Keratinocyte (primary cell): Measurements from ENCODE around the gene SRF. TPM values are rescaled to one million over a fixed set of nuclear protein-coding genes. Genes with fewer than 3 reads are reported as not detected.

Source experiments
- DNase-seq: peaks from one replicate; pipeline ENCODE4 v3.0.0-alpha.2; 2011; ENCODE audit warnings: low read depth, missing footprints, low spot score
- FAIRE-seq: peaks from 2 replicates; lab custom pipeline; 2011; peaks lifted over from hg19 to GRCh38; lab: Jason Lieb, UNC
- H2AFZ ChIP-seq: 2 replicates; pipeline ENCODE4 v1.6.0; 2012; ENCODE audit warnings: low read length, control low read depth, inconsistent platforms; ENCODE audit not compliant: control insufficient read depth
- H3K27ac ChIP-seq: 2 replicates; pipeline ENCODE4 v1.5.1; 2011; ENCODE audit warnings: low read length; ENCODE audit not compliant: control insufficient read depth, insufficient read depth
- H3K27me3 ChIP-seq: 3 replicates; pipeline ENCODE4 v1.6.0; 2011; ENCODE audit warnings: low read length; ENCODE audit not compliant: control insufficient read depth, insufficient read depth; ENCODE audit errors: extremely low read depth
- H3K36me3 ChIP-seq, 2 experiments: 2 replicates in 1 of 2; 3 replicates in 1 of 2; pipeline ENCODE4 v1.5.1; 2011; ENCODE audit warnings: low read length in 2 of 2, mild to moderate bottlenecking in 1 of 2; ENCODE audit not compliant: control insufficient read depth in 2 of 2, insufficient read depth in 2 of 2; ENCODE audit errors: extremely low read depth in 1 of 2
- H3K4me1 ChIP-seq: 3 replicates; pipeline ENCODE4 v1.5.1; 2011; ENCODE audit warnings: low read length; ENCODE audit not compliant: control insufficient read depth, insufficient read depth; ENCODE audit errors: extremely low read depth
- H3K4me2 ChIP-seq: 3 replicates; pipeline ENCODE4 v1.6.0; 2011; ENCODE audit warnings: low read depth, low read length; ENCODE audit not compliant: control insufficient read depth, insufficient read depth; ENCODE audit errors: extremely low read depth
- H3K4me3 ChIP-seq, 3 experiments: fragments of 200-600 bp in 1 of 3; sonication (generic) in 1 of 3; 2 replicates in 2 of 3; 3 replicates in 1 of 3; pipeline ENCODE4 v1.5.1; 2011 to 2016; ENCODE audit warnings: low read length in 3 of 3, mild to moderate bottlenecking in 3 of 3, control low read depth in 2 of 3, inconsistent platforms in 1 of 3, low read depth in 1 of 3, mixed read lengths in 1 of 3, mixed run types in 1 of 3, moderate library complexity in 1 of 3; ENCODE audit not compliant: control insufficient read depth in 2 of 3, insufficient read depth in 2 of 3; ENCODE audit errors: extremely low read depth in 1 of 3
- H3K79me2 ChIP-seq: 2 replicates; pipeline ENCODE4 v1.6.0; 2012; ENCODE audit warnings: low read length; ENCODE audit not compliant: control insufficient read depth, insufficient read depth
- H3K9ac ChIP-seq: 3 replicates; pipeline ENCODE4 v1.6.0; 2011; ENCODE audit warnings: low read length; ENCODE audit not compliant: control insufficient read depth, insufficient read depth; ENCODE audit errors: extremely low read depth
- H3K9me1 ChIP-seq: 3 replicates; pipeline ENCODE4 v1.6.0; 2011; ENCODE audit warnings: low read length; ENCODE audit not compliant: control insufficient read depth, insufficient read depth; ENCODE audit errors: extremely low read depth
- H3K9me3 ChIP-seq: 2 replicates; pipeline ENCODE4 v1.5.1; 2012; ENCODE audit warnings: low read depth, low read length; ENCODE audit not compliant: control insufficient read depth
- H4K20me1 ChIP-seq: 3 replicates; pipeline ENCODE4 v1.6.0; 2011; ENCODE audit warnings: low read length; ENCODE audit not compliant: control insufficient read depth, insufficient read depth; ENCODE audit errors: extremely low read depth
- EZH2 ChIP-seq: IDR thresholded peaks from one replicate; pipeline ENCODE4 v1.6.1; 2012; ENCODE audit warnings: inconsistent platforms, mild to moderate bottlenecking, low read length, moderate library complexity
- dilution Hi-C: fragments of 300-500 bp; cut with MboI; formaldehyde crosslinking; loops from one replicate; pipeline ENCODE4 v1.7.0; 2020; ENCODE audit warnings: low sequenced_read_pairs; ENCODE audit not compliant: extremely low pct_ligation_motif_present
- polyA plus RNA-seq, 5 experiments: library from polyadenylated mRNA; depleted of rRNA in 3 of 5; stranded (reverse) in 3 of 5; stranded (forward) in 1 of 5; unstranded in 1 of 5; fragments of >200 nt; gene quantifications; 1 replicate in 1 of 5; 2 replicates in 3 of 5; 3 replicates in 1 of 5; pipeline versions ENCODE4 v1.2.1 to v1.2.3, GENCODE V29; 2011 to 2012; ENCODE audit warnings: missing spikeins in 2 of 5, low read depth in 1 of 5, low replicate concordance in 1 of 5
- TF ChIP-seq, protein P1 (sequence below), 3 experiments: IDR thresholded peaks in 1 of 3; conservative IDR thresholded peaks in 1 of 3; optimal IDR thresholded peaks in 1 of 3; 2 replicates in 2 of 3; 3 replicates in 1 of 3; pipeline versions ENCODE3 to v1.5.1; 2011; ENCODE audit warnings: low read length in 3 of 3, mild to moderate bottlenecking in 3 of 3, moderate library complexity in 2 of 3, control low read depth in 1 of 3, inconsistent platforms in 1 of 3; ENCODE audit not compliant: insufficient read depth in 2 of 3; ENCODE audit errors: extremely low read depth in 1 of 3

SRF gene
- polyA plus RNA-seq, 1 donor (not counting 4 experiments of a cell fraction or from before 2014, with no cell fraction given) = 28.5 TPM

DNA sequence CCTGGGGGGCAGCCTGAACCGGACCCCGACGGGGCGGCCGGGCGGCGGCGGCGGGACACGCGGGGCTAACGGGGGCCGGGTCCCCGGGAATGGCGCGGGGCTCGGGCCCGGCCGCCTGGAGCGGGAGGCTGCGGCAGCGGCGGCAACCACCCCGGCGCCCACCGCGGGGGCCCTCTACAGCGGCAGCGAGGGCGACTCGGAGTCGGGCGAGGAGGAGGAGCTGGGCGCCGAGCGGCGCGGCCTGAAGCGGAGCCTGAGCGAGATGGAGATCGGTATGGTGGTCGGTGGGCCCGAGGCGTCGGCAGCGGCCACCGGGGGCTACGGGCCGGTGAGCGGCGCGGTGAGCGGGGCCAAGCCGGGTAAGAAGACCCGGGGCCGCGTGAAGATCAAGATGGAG, 636 bp downstream of the SRF start:
- peak overlapping the region; percentile 81 for H3K9ac ChIP-seq
- DNase-seq = no peak
- TF ChIP-seq EZH2 = no peak
- TF ChIP-seq, protein P1, sequence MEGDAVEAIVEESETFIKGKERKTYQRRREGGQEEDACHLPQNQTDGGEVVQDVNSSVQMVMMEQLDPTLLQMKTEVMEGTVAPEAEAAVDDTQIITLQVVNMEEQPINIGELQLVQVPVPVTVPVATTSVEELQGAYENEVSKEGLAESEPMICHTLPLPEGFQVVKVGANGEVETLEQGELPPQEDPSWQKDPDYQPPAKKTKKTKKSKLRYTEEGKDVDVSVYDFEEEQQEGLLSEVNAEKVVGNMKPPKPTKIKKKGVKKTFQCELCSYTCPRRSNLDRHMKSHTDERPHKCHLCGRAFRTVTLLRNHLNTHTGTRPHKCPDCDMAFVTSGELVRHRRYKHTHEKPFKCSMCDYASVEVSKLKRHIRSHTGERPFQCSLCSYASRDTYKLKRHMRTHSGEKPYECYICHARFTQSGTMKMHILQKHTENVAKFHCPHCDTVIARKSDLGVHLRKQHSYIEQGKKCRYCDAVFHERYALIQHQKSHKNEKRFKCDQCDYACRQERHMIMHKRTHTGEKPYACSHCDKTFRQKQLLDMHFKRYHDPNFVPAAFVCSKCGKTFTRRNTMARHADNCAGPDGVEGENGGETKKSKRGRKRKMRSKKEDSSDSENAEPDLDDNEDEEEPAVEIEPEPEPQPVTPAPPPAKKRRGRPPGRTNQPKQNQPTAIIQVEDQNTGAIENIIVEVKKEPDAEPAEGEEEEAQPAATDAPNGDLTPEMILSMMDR (optimal IDR thresholded peaks at IDR 0.05 in 1 of 3, IDR thresholded peaks at IDR 0.05 in 1 of 3, conservative IDR thresholded peaks at IDR 0.05 in 1 of 3; ENCODE audit: extremely low read depth in 1 of 3, insufficient read depth in 2 of 3, low read length in 3 of 3) = no peak
- dilution Hi-C loops = no loop called here
- H3K27me3 ChIP-seq = no peaks in the 10 kb centered on the region
- no peak overlapping the region for H2AFZ ChIP-seq
- FAIRE-seq = no peak
- peaks cover 37% of the 10 kb centered on the region for H3K79me2 ChIP-seq
- peaks cover 12 to 15% of the 10 kb centered on the region in 2 experiments for H3K36me3 ChIP-seq
- peaks cover 3% of the 10 kb centered on the region for H4K20me1 ChIP-seq
- peak overlapping the region; percentile 95 for H3K4me2 ChIP-seq
- H3K9me3 ChIP-seq = no peaks in the 10 kb centered on the region
- H3K4me3 ChIP-seq = peak overlapping the region; percentile 49 to 79 (median 78)
- no peaks in the 10 kb centered on the region for H3K9me1 ChIP-seq
- H3K27ac ChIP-seq = peak overlapping the region; percentile 22
- H3K4me1 ChIP-seq = peaks cover 26% of the 10 kb centered on the region

DNA sequence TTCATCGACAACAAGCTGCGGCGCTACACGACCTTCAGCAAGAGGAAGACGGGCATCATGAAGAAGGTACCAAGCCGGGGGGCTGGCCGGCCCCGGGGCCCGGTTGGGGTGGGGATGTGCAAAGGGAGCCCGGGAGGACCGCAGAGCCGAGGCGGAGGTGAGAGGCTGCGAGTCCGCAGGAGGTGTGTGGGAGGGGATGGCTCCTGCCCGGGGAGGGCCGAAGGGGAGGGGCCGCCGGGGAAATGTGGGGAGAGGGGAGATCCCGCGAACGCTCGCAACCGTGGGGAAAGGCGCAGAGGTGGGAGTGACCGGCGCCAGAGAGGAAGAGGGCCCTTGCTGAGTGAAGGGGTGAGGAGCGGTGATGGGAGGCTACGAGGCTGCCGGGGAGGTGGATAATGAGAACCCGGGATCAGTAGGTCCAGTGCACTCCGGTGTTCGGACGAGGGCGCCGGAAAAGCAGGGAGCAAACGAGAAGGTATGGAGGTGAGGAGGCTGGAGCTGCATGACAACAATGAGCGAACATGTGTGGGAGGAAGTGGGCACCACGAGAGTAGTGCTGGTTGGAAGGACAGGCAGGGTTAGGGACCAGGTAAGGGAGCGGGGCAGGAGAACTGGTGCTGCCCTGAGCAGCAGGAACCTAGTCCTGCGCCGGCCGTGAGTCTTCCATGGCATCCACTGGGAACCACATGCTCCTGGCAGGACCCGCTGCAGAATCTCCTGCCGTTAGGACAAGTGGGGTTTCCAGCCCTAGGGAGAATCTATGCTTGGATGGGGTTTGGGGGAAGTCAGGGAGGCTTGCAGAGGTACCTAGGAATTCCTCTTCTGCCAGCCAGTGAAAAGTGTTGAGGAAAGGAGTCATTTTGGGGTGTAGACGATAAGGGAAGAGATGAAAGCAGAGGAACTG, 1.3 kb downstream of the SRF start:
- Histone ChIP-seq H3K36me3 (peaks cover 14 to 17% of the 10 kb centered on the region in 2 experiments), H3K4me1 (peaks cover 26% of the 10 kb centered on the region), H3K9me1 (no peaks in the 10 kb centered on the region), H3K4me3 (peak overlapping the region; percentile 49 to 79 (median 78)), H3K27ac (peak overlapping the region; percentile 22), H3K27me3 (no peaks in the 10 kb centered on the region), H2AFZ (no peak overlapping the region), H3K4me2 (peak overlapping the region; percentile 95), H3K9me3 (no peaks in the 10 kb centered on the region), H4K20me1 (peaks cover 3% of the 10 kb centered on the region), H3K9ac (peak overlapping the region; percentile 81), H3K79me2 (peaks cover 37% of the 10 kb centered on the region)
- TF ChIP-seq, protein P1 (optimal IDR thresholded peaks at IDR 0.05 in 1 of 3, IDR thresholded peaks at IDR 0.05 in 1 of 3, conservative IDR thresholded peaks at IDR 0.05 in 1 of 3; ENCODE audit: extremely low read depth in 1 of 3, insufficient read depth in 2 of 3, low read length in 3 of 3) = no peak
- no peak for TF ChIP-seq EZH2
- FAIRE-seq (no peak), DNase-seq (no peak)
- dilution Hi-C loops = no loop called here
